Heart left ventricle (tissue), 13 donors: ENCODE data around the gene TMEM14A.

Experiments used
- CTCF ChIP-seq, 12 donors: fragments of 200-600 bp; sonication (generic) in 4 of 12; IDR thresholded peaks; one replicate each; pipeline versions ENCODE4 v1.5.0 to v1.8.0; 2018 to 2022; ENCODE audit warnings: antibody characterized with exemption in 12 of 12, mild to moderate bottlenecking in 5 of 12
- POLR2A ChIP-seq, 2 donors: fragments of 450-650 bp; IDR thresholded peaks; one replicate each; pipeline ENCODE4 v1.6.1; 2017; ENCODE audit warnings: antibody characterized with exemption in 2 of 2, mild to moderate bottlenecking in 2 of 2, moderate library complexity in 2 of 2
- donor health status: ischemic (EF 13 %, LVEDD 7.1; RV severe dilation, severe dysfunction).
- donor health status: DM: no; HTN: yes; CAD: no.
- donor health status: DM: no; HTN: no; CAD: no.
- donor health status: ischemic (EF 25% LVEDD 6.9; RV normal size, moderate dysfunction).
- donor health status: ischemic (EF 25% LVEDD 5.7; RV mildly dilated, moderate dysfunction).
- donor health status: ischemic (EF 35%, LVEDD 5.7; RV mildly dilated, moderate dysfunction).
- donor health status: nonischemic (EF 11% LVEDD 7.7; RV severe dilation, severe dysfunction).
- donor health status: DM: yes; HTN: yes; CAD: no.
- donor health status: PGD.
- donor health status: ischemic (EF 29% LVEDD 5.4; RV normal size, mild dysfunction).
- donor health status: nonischemic (EF 23%, LVEDD 6.1; RV moderate dilation, normal function).

- TF ChIP-seq CTCF (IDR thresholded peaks at IDR 0.05) = no peak
- no peak for TF ChIP-seq POLR2A (IDR thresholded peaks at IDR 0.05)
Observed at GRCh38 chr6:52728394-52728793, 57.5 kb downstream of the TMEM14A start.
